PFSK-1 (cell line): ENCODE data around the gene CES2.

Experiments used
- FOXP2 ChIP-seq: optimal IDR thresholded peaks from 2 replicates; pipeline ENCODE3; 2011; ENCODE audit warnings: borderline replicate concordance, control low read depth, inconsistent platforms; ENCODE audit not compliant: insufficient read depth; ENCODE audit errors: extremely low read length, extremely low read depth
- POLR2AphosphoS5 ChIP-seq: IDR thresholded peaks from 2 replicates; pipeline ENCODE4 v1.6.1; 2012; ENCODE audit warnings: low read depth, mild to moderate bottlenecking, control low read depth, low read length, moderate library complexity
- REST ChIP-seq, 2 experiments: IDR thresholded peaks; 2 replicates each; pipeline versions ENCODE4 v1.6.1 to v1.8.0; 2011 to 2012; ENCODE audit warnings: low read depth in 2 of 2, low read length in 2 of 2, control low read depth in 1 of 2, inconsistent platforms in 1 of 2, mild to moderate bottlenecking in 1 of 2, moderate library complexity in 1 of 2; ENCODE audit not compliant: insufficient read depth in 1 of 2
- SIN3A ChIP-seq: IDR thresholded peaks from 2 replicates; pipeline ENCODE4 v1.6.1; 2012; ENCODE audit warnings: mild to moderate bottlenecking, low read length, moderate library complexity, borderline replicate concordance; ENCODE audit not compliant: insufficient read depth
- TAF1 ChIP-seq: IDR thresholded peaks from 2 replicates; pipeline ENCODE4 v1.6.1; 2012; ENCODE audit warnings: low read length, control low read depth, borderline replicate concordance; ENCODE audit not compliant: insufficient read depth

Gene CES2

DNA sequence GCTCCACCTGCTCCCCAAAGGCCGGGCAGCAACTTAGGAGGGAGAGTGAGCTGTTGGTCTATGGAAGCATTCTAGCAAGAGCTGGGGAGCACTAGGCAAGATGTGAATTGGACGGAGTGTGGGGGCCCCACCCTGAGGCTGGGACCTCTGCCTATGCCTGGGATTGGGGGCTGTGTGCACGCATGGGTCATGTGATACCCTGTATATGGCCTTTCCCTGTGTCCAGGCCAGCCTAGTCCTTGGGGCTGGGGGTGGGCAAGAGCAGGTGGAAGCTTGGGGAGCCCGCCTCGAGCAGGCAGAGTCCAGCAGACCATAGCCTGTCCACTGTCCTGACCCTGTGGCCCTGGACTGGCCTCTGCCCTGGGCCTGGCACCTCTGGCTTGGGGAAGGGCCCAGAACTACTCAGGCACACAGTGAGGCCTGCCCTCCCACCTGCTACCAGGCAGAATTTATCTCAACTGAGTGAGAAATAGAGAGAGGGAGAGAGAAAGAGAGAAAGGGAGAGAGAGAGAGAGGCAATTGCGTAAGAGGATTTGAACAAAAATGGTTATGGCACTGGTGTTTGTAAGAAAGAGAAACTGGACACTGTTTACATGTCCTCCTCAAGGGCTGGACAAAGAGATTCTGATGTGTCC lies 35.9 kb upstream of the CES2 start:
- TF ChIP-seq REST (IDR thresholded peaks at IDR 0.05; ENCODE audit: insufficient read depth in 1 of 2, low read depth in 2 of 2, low read length in 2 of 2) (no peak), SIN3A (no peak), FOXP2 (no peak), TAF1 (no peak), POLR2AphosphoS5 (no peak)

DNA sequence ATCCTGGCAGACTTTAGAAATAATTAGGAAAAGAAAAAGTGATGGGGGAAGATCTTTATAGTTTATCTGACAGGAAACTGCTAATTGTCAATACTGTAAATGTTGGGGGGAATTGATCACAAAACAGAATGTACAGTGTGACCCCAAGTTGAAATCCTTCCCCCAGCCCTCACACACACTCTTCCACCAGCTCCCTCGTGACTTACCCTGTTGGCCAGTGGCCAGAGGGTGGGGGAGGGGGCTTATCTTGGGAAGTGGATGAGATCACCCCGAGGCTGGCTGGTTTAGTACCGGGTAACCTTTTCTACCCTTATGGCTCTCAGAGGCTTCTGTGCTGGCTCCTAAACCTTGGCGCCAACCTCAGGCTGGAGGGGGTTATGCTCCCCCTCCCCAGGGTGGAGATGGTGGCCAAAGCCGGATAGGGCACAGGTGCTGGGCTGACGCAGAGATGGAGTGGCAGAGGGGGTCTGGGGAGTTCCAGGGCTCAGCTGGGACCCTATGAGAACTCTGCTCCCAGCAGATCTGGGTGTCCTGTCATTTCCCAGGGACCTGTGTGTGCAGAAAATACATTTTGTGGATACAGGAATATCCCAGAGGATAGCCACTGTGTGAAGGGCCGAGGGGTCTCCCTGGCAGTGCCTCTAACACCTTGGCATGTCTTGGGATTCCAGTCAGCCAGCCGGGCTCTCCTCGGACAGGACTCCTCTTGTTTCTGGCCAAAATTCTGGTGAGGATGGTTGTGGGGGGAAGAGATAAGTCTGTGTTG lies 35.2 kb upstream of the CES2 start:
- TF ChIP-seq REST (IDR thresholded peaks at IDR 0.05; ENCODE audit: insufficient read depth in 1 of 2, low read depth in 2 of 2, low read length in 2 of 2) (no peak), TAF1 (no peak)

GRCh38 chr16:66900721-66901441 lies 34.4 kb upstream of the CES2 start:
- TF ChIP-seq SIN3A (no peak), FOXP2 (no peak), REST (IDR thresholded peaks at IDR 0.05; ENCODE audit: insufficient read depth in 1 of 2, low read depth in 2 of 2, low read length in 2 of 2) (no peak), POLR2AphosphoS5 (no peak)

DNA sequence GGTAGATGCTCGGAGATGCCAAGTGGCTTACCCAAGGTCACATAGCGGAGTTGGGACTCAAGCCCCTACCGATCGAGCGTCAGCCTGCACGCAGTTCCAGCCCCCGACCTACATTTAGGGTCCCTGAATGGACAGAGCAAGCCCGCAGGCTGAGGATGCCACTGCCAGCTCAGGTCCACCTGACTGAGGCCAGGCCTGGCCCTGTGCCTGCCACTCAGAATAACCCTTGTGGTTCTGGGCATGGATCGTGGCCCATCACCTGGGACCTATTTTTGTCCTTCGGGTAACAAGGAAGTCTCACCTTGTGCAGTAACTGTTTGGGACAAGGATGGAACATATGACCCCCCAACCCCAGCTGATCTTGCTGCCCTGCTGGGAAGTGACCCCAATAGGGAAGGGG lies 33.7 kb upstream of the CES2 start:
- TF ChIP-seq SIN3A (no peak), REST (IDR thresholded peaks at IDR 0.05; ENCODE audit: insufficient read depth in 1 of 2, low read depth in 2 of 2, low read length in 2 of 2) (no peak), POLR2AphosphoS5 (no peak)
